MCF 10A (cell line): ENCODE measurements around the gene CCDC92B. TPM values are rescaled to one million over a fixed set of nuclear protein-coding genes. Genes with fewer than 3 reads are reported as not detected.

ENCODE experiments used
- BruUV-seq: library from RNA; stranded (reverse); fragments of 400-500 nt; replicated peaks from 2 replicates; lab custom pipeline; 2021; lab: Mats Ljungman, UMichigan
- CTCF ChIA-PET: fragments of 300-600 bp; sonication (Branson Sonifier 250); formaldehyde crosslinking; extraction: SDS; loops from one replicate; lab custom pipeline; 2021; ENCODE audit warnings: antibody characterized with exemption, inconsistent platforms; lab: Yijun Ruan, JAX
- POLR2A ChIA-PET: fragments of 300-600, 350-650 bp; sonication (Branson Sonifier 250); formaldehyde crosslinking; extraction: SDS; loops from one replicate; lab custom pipeline; 2020; ENCODE audit warnings: antibody characterized with exemption, inconsistent platforms; lab: Yijun Ruan, JAX
- DNase-seq: peaks from one replicate; pipeline ENCODE4 v3.0.0-alpha.2; 2018; ENCODE audit not compliant: unreplicated experiment
- H3K27ac Mint-ChIP-seq: one replicate; pipeline ENCODE4 v1.8.0; 2022; ENCODE audit warnings: mild to moderate bottlenecking, low read depth, mixed read lengths; ENCODE audit not compliant: unreplicated experiment
- H3K27me3 Mint-ChIP-seq: one replicate; pipeline ENCODE4 v1.8.0; 2022; ENCODE audit warnings: mixed read lengths; ENCODE audit not compliant: insufficient read depth, unreplicated experiment
- H3K36me3 Mint-ChIP-seq: one replicate; pipeline ENCODE4 v1.8.0; 2022; ENCODE audit warnings: mild to moderate bottlenecking, moderate library complexity, mixed read lengths; ENCODE audit not compliant: insufficient read depth, unreplicated experiment
- H3K4me1 Mint-ChIP-seq: one replicate; pipeline ENCODE4 v1.8.0; 2022; ENCODE audit warnings: mixed read lengths; ENCODE audit not compliant: insufficient read depth, unreplicated experiment
- H3K4me3 Mint-ChIP-seq: one replicate; pipeline ENCODE4 v1.8.0; 2022; ENCODE audit warnings: mild to moderate bottlenecking, moderate library complexity, mixed read lengths; ENCODE audit not compliant: unreplicated experiment
- H3K9me3 Mint-ChIP-seq: one replicate; pipeline ENCODE4 v1.8.0; 2022; ENCODE audit warnings: mixed read lengths; ENCODE audit not compliant: unreplicated experiment
- CTCF ChIP-seq: fragments of 200-600 bp; IDR thresholded peaks from one replicate; pipeline ENCODE4 v1.8.0; 2022; ENCODE audit warnings: antibody characterized with exemption, mild to moderate bottlenecking; ENCODE audit not compliant: unreplicated experiment
- intact Hi-C: fragments of 100-400 bp; cut with micrococcal nuclease; formaldehyde crosslinking; loops from 2 replicates; pipeline ENCODE4 v1.14.1; 2022
- total RNA-seq: library from RNA; stranded (reverse); gene quantifications from 2 replicates; pipeline ENCODE4 v1.2.3, GENCODE V29; 2022

CCDC92B gene
- total RNA-seq, 1 experiment from 2014 or later, result not detected

- peaks cover 14% of the 10 kb centered on the region for H3K4me1 Mint-ChIP-seq
- no peak overlapping the region for H3K4me3 Mint-ChIP-seq
- BruUV-seq, result no TSS peak
- ChIA-PET POLR2A (no interaction called here), CTCF (interaction anchor here (0.6 to 0.7 kb wide), 2 partner anchors 122 to 300 kb away, joined by 3 to 4 read pairs; no protein-coding TSS in a partner anchor)
- no peak overlapping the region for H3K27ac Mint-ChIP-seq
- no peak for TF ChIP-seq CTCF
- no peaks in the 10 kb centered on the region for H3K9me3 Mint-ChIP-seq
- intact Hi-C loops, result no loop called here
- peaks cover 10% of the 10 kb centered on the region for H3K36me3 Mint-ChIP-seq
- DNase-seq, result no peak
- H3K27me3 Mint-ChIP-seq, result no peaks in the 10 kb centered on the region
Measured at GRCh38 chr17:2716649-2717048, 32.8 kb downstream of the CCDC92B start.

- H3K27me3 Mint-ChIP-seq, result no peaks in the 10 kb centered on the region
- no peak overlapping the region for H3K27ac Mint-ChIP-seq
- intact Hi-C loops, result no loop called here
Measured at GRCh38 chr17:2713881-2714280, 35.6 kb downstream of the CCDC92B start.

GRCh38 chr17:2712300-2713043 is 37.0 kb downstream of the CCDC92B start:
- CTCF ChIA-PET, result interaction anchor here (0.7 kb wide), 1 partner anchor 199 kb away, joined by 3 read pairs; no protein-coding TSS in a partner anchor
- intact Hi-C loops, result no loop called here
- H3K9me3 Mint-ChIP-seq, result no peaks in the 10 kb centered on the region
- no peak for DNase-seq
- peaks cover 15% of the 10 kb centered on the region for H3K36me3 Mint-ChIP-seq
- H3K4me1 Mint-ChIP-seq, result peaks cover 29% of the 10 kb centered on the region
- TSS peak; percentile 65 for BruUV-seq
- TF ChIP-seq CTCF, result no peak
- peak overlapping the region; percentile 92 for H3K4me3 Mint-ChIP-seq
- no peaks in the 10 kb centered on the region for H3K27me3 Mint-ChIP-seq
- H3K27ac Mint-ChIP-seq, result peak overlapping the region; percentile 79
- POLR2A ChIA-PET, result interaction anchor here (0.6 to 0.7 kb wide), 2 partner anchors 19 to 26 kb away, joined by 3 read pairs; no protein-coding TSS in a partner anchor

More at GRCh38 chr17:2713881-2714280, 35.6 kb downstream of the CCDC92B start:
- Mint-ChIP-seq H3K4me3 (no peak overlapping the region), H3K36me3 (peaks cover 15% of the 10 kb centered on the region), H3K9me3 (no peaks in the 10 kb centered on the region), H3K4me1 (peaks cover 31% of the 10 kb centered on the region)
- DNase-seq, result no peak
- CTCF ChIA-PET, result no interaction called here
- no TSS peak for BruUV-seq
- POLR2A ChIA-PET, result no interaction called here
- no peak for TF ChIP-seq CTCF

GRCh38 chr17:2711608-2712299 is 37.7 kb downstream of the CCDC92B start, which contains the start of gene CLUH:
TSS of gene CLUH (minus strand) at chr17:2711764. CDS start at chr17:2711661, 103 bp downstream.
- Mint-ChIP-seq H3K4me1 (peaks cover 29% of the 10 kb centered on the region), H3K27ac (peak within 1 kb of the TSS; percentile 94), H3K36me3 (peaks cover 15% of the 10 kb centered on the region), H3K4me3 (peak within 1 kb of the TSS; percentile 92), H3K27me3 (no peaks in the 10 kb centered on the region), H3K9me3 (no peaks in the 10 kb centered on the region)
- intact Hi-C loops, result no loop called here
- CTCF ChIA-PET, result interaction anchor here (0.7 kb wide), 1 partner anchor 199 kb away, joined by 3 read pairs; no protein-coding TSS in a partner anchor
- peak; percentile 98 for DNase-seq
- no peak for TF ChIP-seq CTCF
- no TSS peak for BruUV-seq
- POLR2A ChIA-PET, result interaction anchor here (1.0 to 2.0 kb wide), 2 partner anchors 25 to 181 kb away, joined by 3 to 10 read pairs; no protein-coding TSS in a partner anchor
